GM23338 (cell line): ENCODE data around the gene HDAC9. TPM values are rescaled to one million over a fixed set of nuclear protein-coding genes. Genes with fewer than 3 reads are reported as not detected.

Source experiments
- ATAC-seq: fragments of 200-7000 bp; cut with Tn5 transposase; 3 replicates; pipeline ENCODE4 v1.9.1; 2020
- DNase-seq: peaks from one replicate; pipeline ENCODE4 v3.0.0-alpha.2; 2015; ENCODE audit warnings: low spot score
- H2AFZ ChIP-seq: fragments of 200-600 bp; sonication (generic); 2 replicates; pipeline ENCODE4 v1.8.0; 2016; ENCODE audit warnings: antibody characterized with exemption, mild to moderate bottlenecking, moderate library complexity
- H3F3A ChIP-seq: fragments of 200-600 bp; sonication (generic); replicated peaks from 2 replicates; pipeline ENCODE4 v1.8.0; 2017; ENCODE audit warnings: antibody characterized with exemption, mixed run types, low read depth
- H3K27ac ChIP-seq: fragments of 200-600 bp; sonication (generic); 2 replicates; pipeline ENCODE4 v1.6.1; 2016; ENCODE audit warnings: low read depth
- H3K27me3 ChIP-seq: fragments of 200-600 bp; sonication (generic); 2 replicates; pipeline ENCODE4 v1.8.0; 2016; ENCODE audit warnings: mild to moderate bottlenecking, mixed run types, moderate library complexity; ENCODE audit not compliant: insufficient read depth
- H3K36me3 ChIP-seq: fragments of 200-600 bp; sonication (generic); 2 replicates; pipeline ENCODE4 v1.8.0; 2016; ENCODE audit warnings: mild to moderate bottlenecking; ENCODE audit not compliant: insufficient read depth
- H3K4me1 ChIP-seq: fragments of 200-600 bp; sonication (generic); 2 replicates; pipeline ENCODE4 v1.8.0; 2016; ENCODE audit warnings: mild to moderate bottlenecking, moderate library complexity; ENCODE audit not compliant: insufficient read depth
- H3K4me2 ChIP-seq: fragments of 200-600 bp; sonication (generic); 2 replicates; pipeline ENCODE4 v1.7.1; 2017; ENCODE audit warnings: mixed run types
- H3K4me3 ChIP-seq: fragments of 200-600 bp; sonication (generic); 2 replicates; pipeline ENCODE4 v1.6.1; 2016; ENCODE audit warnings: mixed run types
- H3K79me2 ChIP-seq: fragments of 200-600 bp; sonication (generic); replicated peaks from 2 replicates; pipeline ENCODE4 v1.8.0; 2017; ENCODE audit warnings: mild to moderate bottlenecking; ENCODE audit not compliant: insufficient read depth
- H3K9me2 ChIP-seq: fragments of 200-600 bp; sonication (generic); 2 replicates; pipeline ENCODE4 v1.8.0; 2017; ENCODE audit not compliant: insufficient read depth
- H4K20me1 ChIP-seq: fragments of 200-600 bp; sonication (generic); replicated peaks from 2 replicates; pipeline ENCODE4 v1.8.0; 2017; ENCODE audit warnings: mild to moderate bottlenecking; ENCODE audit not compliant: insufficient read depth
- H3K27ac Mint-ChIP-seq: 2 replicates; pipeline ENCODE4 v1.8.0; 2020; ENCODE audit warnings: inconsistent platforms, mild to moderate bottlenecking, moderate library complexity, mixed read lengths
- H3K27me3 Mint-ChIP-seq: 3 replicates; pipeline ENCODE4 v1.8.0; 2022; ENCODE audit warnings: low read depth, mild to moderate bottlenecking, moderate library complexity, mixed read lengths, inconsistent platforms; ENCODE audit not compliant: insufficient read depth, poor library complexity
- H3K36me3 Mint-ChIP-seq: 3 replicates; pipeline ENCODE4 v1.8.0; 2021; ENCODE audit warnings: low read depth, mild to moderate bottlenecking, inconsistent platforms, moderate library complexity, mixed read lengths
- H3K4me1 Mint-ChIP-seq: 3 replicates; pipeline ENCODE4 v1.8.0; 2020; ENCODE audit warnings: mild to moderate bottlenecking, inconsistent platforms, mixed read lengths
- H3K4me3 Mint-ChIP-seq: 3 replicates; pipeline ENCODE4 v1.8.0; 2021; ENCODE audit warnings: moderate library complexity, mild to moderate bottlenecking, inconsistent platforms, mixed read lengths
- H3K9me3 Mint-ChIP-seq: 3 replicates; pipeline ENCODE4 v1.8.0; 2020; ENCODE audit warnings: moderate library complexity, mild to moderate bottlenecking, inconsistent platforms, mixed read lengths
- CREB1 ChIP-seq: fragments of 250-450 bp; sonication (Bioruptor Pico); IDR thresholded peaks from 2 replicates; pipeline ENCODE4 v1.5.0; 2020; ENCODE audit warnings: low read depth, mild to moderate bottlenecking, moderate library complexity
- EZH2 ChIP-seq: fragments of 200-600 bp; sonication (generic); IDR thresholded peaks from one replicate; pipeline ENCODE4 v1.8.0; 2017; ENCODE audit warnings: antibody characterized with exemption, mild to moderate bottlenecking, low read depth; ENCODE audit not compliant: unreplicated experiment
- EZH2phosphoT487 ChIP-seq: fragments of 200-600 bp; sonication (generic); IDR thresholded peaks from one replicate; pipeline ENCODE4 v1.8.1; 2018; ENCODE audit warnings: antibody characterized with exemption; ENCODE audit not compliant: unreplicated experiment
- JUNB ChIP-seq: IDR thresholded peaks from one replicate; pipeline ENCODE4 v1.6.1; 2016; ENCODE audit warnings: antibody characterized with exemption; ENCODE audit not compliant: unreplicated experiment
- NANOG ChIP-seq: IDR thresholded peaks from 2 replicates; pipeline ENCODE4 v1.6.1; 2016; ENCODE audit warnings: antibody characterized with exemption, borderline replicate concordance
- POLR2AphosphoS5 ChIP-seq: IDR thresholded peaks from 2 replicates; pipeline ENCODE4 v1.6.1; 2016; ENCODE audit warnings: antibody characterized with exemption, low read depth
- REST ChIP-seq: IDR thresholded peaks from one replicate; pipeline ENCODE4 v1.6.1; 2018; ENCODE audit warnings: antibody characterized with exemption; ENCODE audit not compliant: unreplicated experiment
- STAT1 ChIP-seq: IDR thresholded peaks from one replicate; pipeline ENCODE4 v1.6.1; 2016; ENCODE audit warnings: antibody characterized with exemption; ENCODE audit not compliant: unreplicated experiment
- ZNF114 ChIP-seq: fragments of 250-450 bp; sonication (Bioruptor Pico); IDR thresholded peaks from 2 replicates; pipeline ENCODE4 v1.5.0; 2020; ENCODE audit warnings: mild to moderate bottlenecking, moderate library complexity
- ZNF331 ChIP-seq: fragments of 250-450 bp; sonication (Bioruptor Pico); IDR thresholded peaks from 2 replicates; pipeline ENCODE4 v1.5.0; 2020; ENCODE audit warnings: low read depth, mild to moderate bottlenecking, moderate library complexity
- ZNF462 ChIP-seq: fragments of 250-450 bp; sonication (Bioruptor Pico); IDR thresholded peaks from 2 replicates; pipeline ENCODE4 v1.5.0; 2020; ENCODE audit warnings: mild to moderate bottlenecking, moderate library complexity
- polyA plus RNA-seq: library from polyadenylated mRNA; unstranded; fragments of >200 nt; fragmentation: Nextera tagmentation; extraction: Ambion mirVana; gene quantifications from 2 replicates; pipeline ENCODE4 v1.2.1, GENCODE V29; 2016
- total RNA-seq: library from RNA; depleted of rRNA; stranded (reverse); fragments of >200 nt; shearing (Covaris generic); gene quantifications from 2 replicates; pipeline ENCODE4 v1.2.3, GENCODE V29; 2014
- TF ChIP-seq, protein P1 (sequence below), 2 experiments: fragments of 200-600 bp in 1 of 2; sonication (generic) in 1 of 2; conservative IDR thresholded peaks; 2 replicates each; pipeline versions ENCODE4 v1.5.1 to v1.6.1; 2016 to 2017; ENCODE audit warnings: antibody characterized with exemption in 2 of 2, low read depth in 2 of 2, mild to moderate bottlenecking in 2 of 2, moderate library complexity in 1 of 2
- TF ChIP-seq, protein P2 (sequence below): IDR thresholded peaks from 2 replicates; pipeline ENCODE4 v1.6.1; 2016; ENCODE audit warnings: antibody characterized with exemption

Gene HDAC9
- total and polyA plus RNA-seq, 2 experiments from 2014 or later = 8.3 to 18.5 TPM

- no peaks in the 10 kb centered on the region for H3K79me2 ChIP-seq
- H3K4me1 ChIP-seq = no peaks in the 10 kb centered on the region; the same call in 1 of the 2 replicates
- no peak overlapping the region for H3K4me3 Mint-ChIP-seq
- DNase-seq (no peak), ATAC-seq (no peak)
- H3K9me2 ChIP-seq = no peaks in the 10 kb centered on the region
- no peaks in the 10 kb centered on the region for H3K27me3 Mint-ChIP-seq
- no peak overlapping the region for H3K4me3 ChIP-seq
- no peaks in the 10 kb centered on the region for H3K36me3 ChIP-seq
- H3K27ac ChIP-seq = no peak overlapping the region
- peaks cover 18% of the 10 kb centered on the region for H3K4me1 Mint-ChIP-seq
- H3F3A ChIP-seq = no peaks in the 10 kb centered on the region
- no peak overlapping the region for H3K4me2 ChIP-seq
- H3K27ac Mint-ChIP-seq = no peak overlapping the region
- TF ChIP-seq, protein P1, sequence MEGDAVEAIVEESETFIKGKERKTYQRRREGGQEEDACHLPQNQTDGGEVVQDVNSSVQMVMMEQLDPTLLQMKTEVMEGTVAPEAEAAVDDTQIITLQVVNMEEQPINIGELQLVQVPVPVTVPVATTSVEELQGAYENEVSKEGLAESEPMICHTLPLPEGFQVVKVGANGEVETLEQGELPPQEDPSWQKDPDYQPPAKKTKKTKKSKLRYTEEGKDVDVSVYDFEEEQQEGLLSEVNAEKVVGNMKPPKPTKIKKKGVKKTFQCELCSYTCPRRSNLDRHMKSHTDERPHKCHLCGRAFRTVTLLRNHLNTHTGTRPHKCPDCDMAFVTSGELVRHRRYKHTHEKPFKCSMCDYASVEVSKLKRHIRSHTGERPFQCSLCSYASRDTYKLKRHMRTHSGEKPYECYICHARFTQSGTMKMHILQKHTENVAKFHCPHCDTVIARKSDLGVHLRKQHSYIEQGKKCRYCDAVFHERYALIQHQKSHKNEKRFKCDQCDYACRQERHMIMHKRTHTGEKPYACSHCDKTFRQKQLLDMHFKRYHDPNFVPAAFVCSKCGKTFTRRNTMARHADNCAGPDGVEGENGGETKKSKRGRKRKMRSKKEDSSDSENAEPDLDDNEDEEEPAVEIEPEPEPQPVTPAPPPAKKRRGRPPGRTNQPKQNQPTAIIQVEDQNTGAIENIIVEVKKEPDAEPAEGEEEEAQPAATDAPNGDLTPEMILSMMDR (conservative IDR thresholded peaks at IDR 0.05; ENCODE audit: low read depth in 2 of 2) = no peak
- TF ChIP-seq ZNF331 (CRISPR knock-in tag) (no peak), JUNB (no peak), EZH2phosphoT487 (no peak), ZNF114 (CRISPR knock-in tag) (no peak), CREB1 (CRISPR knock-in tag) (no peak), NANOG (no peak), STAT1 (no peak), EZH2 (no peak), REST (no peak), POLR2AphosphoS5 (no peak), ZNF462 (CRISPR knock-in tag) (no peak)
- TF ChIP-seq, protein P2, sequence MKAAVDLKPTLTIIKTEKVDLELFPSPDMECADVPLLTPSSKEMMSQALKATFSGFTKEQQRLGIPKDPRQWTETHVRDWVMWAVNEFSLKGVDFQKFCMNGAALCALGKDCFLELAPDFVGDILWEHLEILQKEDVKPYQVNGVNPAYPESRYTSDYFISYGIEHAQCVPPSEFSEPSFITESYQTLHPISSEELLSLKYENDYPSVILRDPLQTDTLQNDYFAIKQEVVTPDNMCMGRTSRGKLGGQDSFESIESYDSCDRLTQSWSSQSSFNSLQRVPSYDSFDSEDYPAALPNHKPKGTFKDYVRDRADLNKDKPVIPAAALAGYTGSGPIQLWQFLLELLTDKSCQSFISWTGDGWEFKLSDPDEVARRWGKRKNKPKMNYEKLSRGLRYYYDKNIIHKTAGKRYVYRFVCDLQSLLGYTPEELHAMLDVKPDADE = no peak
- H4K20me1 ChIP-seq = no peaks in the 10 kb centered on the region
- H2AFZ ChIP-seq = no peak overlapping the region
- H3K9me3 Mint-ChIP-seq = peaks cover 5% of the 10 kb centered on the region; the same call in 1 of the 3 replicates
- peaks cover 3% of the 10 kb centered on the region; the same call in 1 of the 3 replicates for H3K36me3 Mint-ChIP-seq
- H3K27me3 ChIP-seq = no peaks in the 10 kb centered on the region
Measured at GRCh38 chr7:18808026-18808425, 312.5 kb downstream of the HDAC9 start.
